Activated T-helper 2 cell treated with anti-CD3 and anti-CD28 coated beads, Interferon-gamma antibody, Interleukin-2, Interleukin-4, amounts not matched to agents 10 μg/mL and 5 μg/mL and 100 μg/mL, durations not matched to agents 14 hours and 24 hours and 36 hours (primary cell): ENCODE measurements around the gene RAB17. TPM values are rescaled to one million over a fixed set of nuclear protein-coding genes. Genes with fewer than 3 reads are reported as not detected.
"Not testable (repeated sequence)": the region's sequence is repeated elsewhere in the genome, so short reads cannot be mapped to it uniquely, and the experiment has no call there.

ENCODE experiments used
- DNase-seq: peaks from one replicate; pipeline ENCODE4 v3.0.0; 2021; ENCODE audit warnings: low spot score
- H3K27ac Mint-ChIP-seq: one replicate; pipeline ENCODE4 v1.8.0; 2021; ENCODE audit warnings: mixed read lengths
- H3K27me3 Mint-ChIP-seq: one replicate; pipeline ENCODE4 v1.8.0; 2021; ENCODE audit warnings: low read depth, mixed read lengths
- H3K36me3 Mint-ChIP-seq: one replicate; pipeline ENCODE4 v1.8.0; 2021; ENCODE audit warnings: low read depth, mixed read lengths
- H3K4me1 Mint-ChIP-seq: one replicate; pipeline ENCODE4 v1.8.0; 2021; ENCODE audit warnings: low read depth, mixed read lengths
- H3K4me3 Mint-ChIP-seq: one replicate; pipeline ENCODE4 v1.8.0; 2021; ENCODE audit warnings: low read depth, mild to moderate bottlenecking, moderate library complexity, mixed read lengths
- H3K9me3 Mint-ChIP-seq: one replicate; pipeline ENCODE4 v1.8.0; 2021; ENCODE audit warnings: mixed read lengths
- intact Hi-C: fragments of 100-400 bp; cut with micrococcal nuclease; formaldehyde crosslinking; loops from one replicate; pipeline ENCODE4 v1.15.1; 2023
- total RNA-seq: library from RNA; stranded (reverse); gene quantifications from 2 replicates; pipeline ENCODE4 v1.2.3, GENCODE V29; 2022

RAB17 gene
- total RNA-seq, 1 donor from 2014 or later: 0.23 TPM

- Mint-ChIP-seq H3K27me3 (peaks cover 21% of the 10 kb centered on the region), H3K4me3 (no peak overlapping the region), H3K4me1 (peaks cover 25% of the 10 kb centered on the region), H3K36me3 (no peaks in the 10 kb centered on the region), H3K9me3 (no peaks in the 10 kb centered on the region), H3K27ac (no peak overlapping the region)
- no peak for DNase-seq
- intact Hi-C loops: no loop called here
These were observed 25.8 kb upstream of the RAB17 start for GRCh38 chr2:237616373-237616733.

GRCh38 chr2:237615631-237616249 lies 25.2 kb upstream of the RAB17 start:
- Mint-ChIP-seq H3K4me1 (peaks cover 25% of the 10 kb centered on the region), H3K27ac (no peak overlapping the region), H3K9me3 (no peaks in the 10 kb centered on the region), H3K27me3 (peaks cover 20% of the 10 kb centered on the region), H3K4me3 (no peak overlapping the region), H3K36me3 (no peaks in the 10 kb centered on the region)
- no peak for DNase-seq
- intact Hi-C loops: no loop called here

- intact Hi-C loops: no loop called here
- H3K4me3 Mint-ChIP-seq: no peak overlapping the region
- H3K4me1 Mint-ChIP-seq: peaks cover 25% of the 10 kb centered on the region
- peaks cover 25% of the 10 kb centered on the region for H3K27me3 Mint-ChIP-seq
- H3K36me3 Mint-ChIP-seq: no peaks in the 10 kb centered on the region
- no peak overlapping the region for H3K27ac Mint-ChIP-seq
- no peaks in the 10 kb centered on the region for H3K9me3 Mint-ChIP-seq
- no peak for DNase-seq
These were observed 23.7 kb upstream of the RAB17 start for GRCh38 chr2:237614151-237614720.

- DNase-seq: no peak
- no peak overlapping the region for H3K27ac Mint-ChIP-seq
- no peaks in the 10 kb centered on the region for H3K36me3 Mint-ChIP-seq
- no peak overlapping the region for H3K4me3 Mint-ChIP-seq
- H3K27me3 Mint-ChIP-seq: peaks cover 27% of the 10 kb centered on the region
- intact Hi-C loops: no loop called here
- H3K9me3 Mint-ChIP-seq: no peaks in the 10 kb centered on the region
- peaks cover 25% of the 10 kb centered on the region for H3K4me1 Mint-ChIP-seq
These were observed 23.1 kb upstream of the RAB17 start for GRCh38 chr2:237613679-237614078.

- no peak overlapping the region for H3K4me3 Mint-ChIP-seq
- H3K36me3 Mint-ChIP-seq: no peaks in the 10 kb centered on the region
- intact Hi-C loops: no loop called here
- H3K27me3 Mint-ChIP-seq: peaks cover 27% of the 10 kb centered on the region
- DNase-seq: no peak
- no peak overlapping the region for H3K27ac Mint-ChIP-seq
- peaks cover 19% of the 10 kb centered on the region for H3K4me1 Mint-ChIP-seq
- no peaks in the 10 kb centered on the region for H3K9me3 Mint-ChIP-seq
These were observed 22.2 kb upstream of the RAB17 start for GRCh38 chr2:237612527-237613357.

- H3K27ac Mint-ChIP-seq, H3K36me3 Mint-ChIP-seq, H3K4me3 Mint-ChIP-seq, intact Hi-C loops, DNase-seq, H3K9me3 Mint-ChIP-seq: not testable (repeated sequence)
- Mint-ChIP-seq H3K4me1 (peaks cover 15% of the 10 kb centered on the region), H3K27me3 (peaks cover 20% of the 10 kb centered on the region)
These were observed 16.0 kb upstream of the RAB17 start for GRCh38 chr2:237606522-237606921.

- H3K27me3 Mint-ChIP-seq: peaks cover 16% of the 10 kb centered on the region
- intact Hi-C loops: no loop called here
- H3K4me1 Mint-ChIP-seq: peaks cover 15% of the 10 kb centered on the region
- H3K27ac Mint-ChIP-seq: no peak overlapping the region
- no peaks in the 10 kb centered on the region for H3K36me3 Mint-ChIP-seq
- no peak overlapping the region for H3K4me3 Mint-ChIP-seq
- DNase-seq: no peak
- H3K9me3 Mint-ChIP-seq: no peaks in the 10 kb centered on the region
These were observed 14.4 kb upstream of the RAB17 start for GRCh38 chr2:237604960-237605359.

- intact Hi-C loops: no loop called here
- Mint-ChIP-seq H3K9me3 (no peaks in the 10 kb centered on the region), H3K4me1 (peaks cover 15% of the 10 kb centered on the region), H3K27me3 (peaks cover 11% of the 10 kb centered on the region), H3K27ac (no peak overlapping the region), H3K4me3 (no peak overlapping the region), H3K36me3 (no peaks in the 10 kb centered on the region)
- no peak for DNase-seq
These were observed 13.9 kb upstream of the RAB17 start for GRCh38 chr2:237604391-237604790.

- Mint-ChIP-seq H3K27ac (peak overlapping the region; percentile 36), H3K4me1 (peaks cover 15% of the 10 kb centered on the region), H3K27me3 (peaks cover 8% of the 10 kb centered on the region), H3K9me3 (no peaks in the 10 kb centered on the region), H3K36me3 (no peaks in the 10 kb centered on the region), H3K4me3 (no peak overlapping the region)
- intact Hi-C loops: no loop called here
- peak; percentile 54 for DNase-seq
These were observed 13.3 kb upstream of the RAB17 start for GRCh38 chr2:237603718-237604362.

GRCh38 chr2:237603049-237603717 lies 12.6 kb upstream of the RAB17 start:
- no peak overlapping the region for H3K4me3 Mint-ChIP-seq
- H3K27ac Mint-ChIP-seq: peak overlapping the region; percentile 36
- DNase-seq: no peak
- no peaks in the 10 kb centered on the region for H3K36me3 Mint-ChIP-seq
- H3K4me1 Mint-ChIP-seq: peaks cover 15% of the 10 kb centered on the region
- H3K9me3 Mint-ChIP-seq: no peaks in the 10 kb centered on the region
- peaks cover 2% of the 10 kb centered on the region for H3K27me3 Mint-ChIP-seq
- intact Hi-C loops: no loop called here

GRCh38 chr2:237602409-237602808 lies 11.9 kb upstream of the RAB17 start:
- Mint-ChIP-seq H3K36me3 (no peaks in the 10 kb centered on the region), H3K27ac (no peak overlapping the region), H3K9me3 (no peaks in the 10 kb centered on the region), H3K4me3 (no peak overlapping the region), H3K27me3 (no peaks in the 10 kb centered on the region), H3K4me1 (peaks cover 15% of the 10 kb centered on the region)
- intact Hi-C loops: no loop called here
- DNase-seq: no peak

- Mint-ChIP-seq H3K36me3 (no peaks in the 10 kb centered on the region), H3K4me3 (no peak overlapping the region), H3K27me3 (no peaks in the 10 kb centered on the region), H3K4me1 (peaks cover 15% of the 10 kb centered on the region), H3K27ac (no peak overlapping the region), H3K9me3 (no peaks in the 10 kb centered on the region)
- intact Hi-C loops: no loop called here
- DNase-seq: no peak
These were observed 11.1 kb upstream of the RAB17 start for GRCh38 chr2:237601453-237602116.
